BJ (cell line): ENCODE data around the gene PHACTR4. TPM values are rescaled to one million over a fixed set of nuclear protein-coding genes. Genes with fewer than 3 reads are reported as not detected.

Source experiments
- CTCF ChIA-PET: fragments of 350-600 bp; formaldehyde crosslinking; extraction: SDS; loops from one replicate; lab custom pipeline; 2021; ENCODE audit warnings: antibody characterized with exemption, inconsistent platforms; lab: Yijun Ruan, JAX
- POLR2A ChIA-PET: fragments of 300-600 bp; sonication (Branson Sonifier 250); formaldehyde crosslinking; extraction: SDS; loops from one replicate; lab custom pipeline; 2021; ENCODE audit warnings: antibody characterized with exemption; lab: Charles Lee
- DNase-seq: peaks from one replicate; pipeline ENCODE4 v3.0.0-alpha.2; 2011; ENCODE audit warnings: low read depth
- H3K27me3 ChIP-seq: 2 replicates; pipeline ENCODE4 v1.6.0; 2011; ENCODE audit warnings: low read length; ENCODE audit not compliant: control insufficient read depth, insufficient read depth
- H3K36me3 ChIP-seq: 2 replicates; pipeline ENCODE4 v1.5.1; 2011; ENCODE audit warnings: low read length; ENCODE audit not compliant: control insufficient read depth, insufficient read depth
- H3K4me3 ChIP-seq: 2 replicates; pipeline ENCODE4 v1.5.1; 2011; ENCODE audit warnings: low read depth, mild to moderate bottlenecking, control low read depth, low read length
- polyA plus RNA-seq: library from polyadenylated mRNA; depleted of rRNA; stranded (reverse); fragments of >200 nt; gene quantifications from 2 replicates; pipeline ENCODE4 v1.2.3, GENCODE V29; 2011
- TF ChIP-seq, protein P1 (sequence below): IDR thresholded peaks from 2 replicates; pipeline ENCODE4 v1.5.1; 2011; ENCODE audit warnings: low read depth, mild to moderate bottlenecking, control low read depth, inconsistent platforms, low read length, moderate library complexity; ENCODE audit not compliant: insufficient read depth

PHACTR4 gene
- polyA plus RNA-seq, 1 experiment = 5.2 TPM

DNA sequence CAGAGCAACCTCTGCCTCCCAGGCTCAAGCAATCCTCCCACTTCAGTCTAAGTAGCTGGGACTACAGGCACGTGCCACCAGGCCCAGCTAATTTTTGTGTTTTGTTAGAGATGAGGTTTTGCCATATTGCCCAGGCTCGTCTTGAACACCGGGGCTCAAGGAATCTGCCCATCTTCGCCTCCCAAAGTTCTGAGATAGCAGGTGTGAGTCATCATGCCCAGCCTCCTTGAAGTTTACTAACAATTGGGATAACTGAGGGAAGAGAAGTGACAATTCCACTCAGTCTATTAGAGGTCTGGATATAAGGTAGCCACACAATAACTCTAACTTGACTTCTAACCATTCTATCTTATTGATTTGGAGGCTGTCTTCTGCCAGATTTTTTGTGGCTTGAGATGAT lies 130.0 kb downstream of the PHACTR4 start:
- CTCF ChIA-PET = interaction anchor here (1.2 to 2.0 kb wide), 2 partner anchors 89 to 90 kb away, joined by 3 to 4 read pairs; no protein-coding TSS in a partner anchor
- POLR2A ChIA-PET = no interaction called here
- peaks cover 8% of the 10 kb centered on the region for H3K36me3 ChIP-seq
- H3K4me3 ChIP-seq = no peak overlapping the region
- TF ChIP-seq, protein P1, sequence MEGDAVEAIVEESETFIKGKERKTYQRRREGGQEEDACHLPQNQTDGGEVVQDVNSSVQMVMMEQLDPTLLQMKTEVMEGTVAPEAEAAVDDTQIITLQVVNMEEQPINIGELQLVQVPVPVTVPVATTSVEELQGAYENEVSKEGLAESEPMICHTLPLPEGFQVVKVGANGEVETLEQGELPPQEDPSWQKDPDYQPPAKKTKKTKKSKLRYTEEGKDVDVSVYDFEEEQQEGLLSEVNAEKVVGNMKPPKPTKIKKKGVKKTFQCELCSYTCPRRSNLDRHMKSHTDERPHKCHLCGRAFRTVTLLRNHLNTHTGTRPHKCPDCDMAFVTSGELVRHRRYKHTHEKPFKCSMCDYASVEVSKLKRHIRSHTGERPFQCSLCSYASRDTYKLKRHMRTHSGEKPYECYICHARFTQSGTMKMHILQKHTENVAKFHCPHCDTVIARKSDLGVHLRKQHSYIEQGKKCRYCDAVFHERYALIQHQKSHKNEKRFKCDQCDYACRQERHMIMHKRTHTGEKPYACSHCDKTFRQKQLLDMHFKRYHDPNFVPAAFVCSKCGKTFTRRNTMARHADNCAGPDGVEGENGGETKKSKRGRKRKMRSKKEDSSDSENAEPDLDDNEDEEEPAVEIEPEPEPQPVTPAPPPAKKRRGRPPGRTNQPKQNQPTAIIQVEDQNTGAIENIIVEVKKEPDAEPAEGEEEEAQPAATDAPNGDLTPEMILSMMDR = no peak
- DNase-seq = no peak
- no peaks in the 10 kb centered on the region for H3K27me3 ChIP-seq

DNA sequence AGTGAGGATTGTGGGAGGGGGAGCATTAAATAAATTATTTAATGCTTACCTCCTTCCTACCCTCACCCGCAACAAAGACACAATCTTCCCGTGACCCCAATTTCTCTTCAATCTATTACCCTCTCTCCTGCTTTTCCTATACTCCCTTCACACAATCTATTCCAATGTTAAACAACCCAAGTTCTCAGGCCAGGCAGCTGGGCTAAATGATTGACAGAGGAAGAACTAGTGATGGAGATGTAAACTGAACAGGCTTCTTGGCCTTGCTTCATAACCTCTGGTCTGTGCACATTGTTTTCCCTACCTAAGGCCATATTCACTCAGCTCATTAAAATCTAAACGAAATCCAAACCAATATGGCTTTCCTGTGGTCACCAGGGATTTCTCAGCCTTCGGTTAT lies 132.4 kb downstream of the PHACTR4 start:
- Histone ChIP-seq H3K36me3 (no peaks in the 10 kb centered on the region; the same call in 1 of the 2 replicates), H3K4me3 (no peak overlapping the region), H3K27me3 (no peaks in the 10 kb centered on the region)
- ChIA-PET CTCF (no interaction called here), POLR2A (no interaction called here)
- no peak for DNase-seq
- TF ChIP-seq, protein P1 = no peak

DNA sequence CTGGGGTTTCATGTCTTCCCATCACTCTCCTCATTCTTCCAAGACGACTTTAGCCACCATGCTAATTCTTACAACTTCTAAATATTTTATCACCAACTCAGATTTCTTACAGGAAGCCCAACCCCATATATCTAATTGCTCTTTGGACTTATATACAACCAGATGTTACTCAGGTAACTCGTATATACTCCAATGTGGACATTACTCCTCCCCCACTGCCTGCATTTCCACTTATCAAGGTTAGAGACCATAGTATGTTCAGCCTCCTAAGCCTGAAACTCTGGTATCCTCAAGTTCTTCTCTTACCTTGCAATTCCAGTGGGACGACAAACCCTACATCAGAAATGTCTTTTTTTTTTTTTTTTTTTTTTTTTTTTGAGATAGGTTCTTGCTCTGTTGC lies 133.6 kb downstream of the PHACTR4 start:
- H3K4me3 ChIP-seq = no peak overlapping the region
- TF ChIP-seq, protein P1 = no peak
- no peaks in the 10 kb centered on the region for H3K27me3 ChIP-seq
- DNase-seq = no peak
- peaks cover 2% of the 10 kb centered on the region; the same call in 1 of the 2 replicates for H3K36me3 ChIP-seq
- CTCF ChIA-PET = no interaction called here
- POLR2A ChIA-PET = no interaction called here

DNA sequence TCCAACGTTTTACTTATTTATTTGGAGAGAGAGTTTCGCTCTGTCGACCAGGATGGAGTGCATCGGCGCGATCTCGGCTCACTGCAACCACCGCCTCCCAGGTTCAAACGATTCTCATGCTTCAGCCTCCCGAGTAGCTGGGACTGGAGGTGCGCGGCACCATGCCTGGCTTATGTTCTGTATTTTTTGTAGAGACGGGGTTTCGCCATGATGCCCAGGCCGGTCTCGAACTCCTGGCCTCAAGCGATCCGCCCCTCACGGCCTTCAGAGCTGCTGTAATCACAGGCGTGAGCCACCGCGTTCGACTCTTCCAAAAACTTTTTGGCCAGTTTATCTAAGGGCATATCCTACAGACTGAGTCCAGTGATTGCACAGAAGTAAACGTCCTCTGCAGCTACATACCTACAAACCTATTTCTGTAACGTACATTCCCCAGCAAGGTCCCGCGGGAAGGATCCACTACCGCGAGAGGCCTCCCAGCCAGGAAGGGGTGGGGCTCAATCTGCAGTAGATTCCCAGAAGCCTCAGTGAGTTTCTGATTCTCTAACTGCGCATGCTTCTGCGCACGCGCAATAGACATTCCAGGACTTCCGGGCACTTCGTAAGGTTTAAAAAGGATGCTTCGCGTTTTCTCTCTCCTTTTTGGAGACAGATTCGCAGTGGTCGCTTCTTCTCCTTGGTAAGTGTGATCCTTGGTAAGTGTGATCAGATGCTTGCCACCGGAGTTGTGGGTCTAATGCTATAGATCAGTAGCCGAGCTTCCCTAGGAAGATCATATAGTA lies 136.1 kb downstream of the PHACTR4 start, which contains the start of gene RCC1:
RCC1 (plus strand) TSS at position 638 of the 782 bp plus-strand sequence. CDS start 23,824 bp downstream, outside the sequence.
- peaks cover 15% of the 10 kb centered on the region for H3K36me3 ChIP-seq
- POLR2A ChIA-PET = interaction anchor here (0.5 to 1.5 kb wide), 6 partner anchors 76 to 1016 kb away, joined by 3 to 4 read pairs (median 3); partner anchors contain the start of genes MED18, SESN2 and WASF2
- CTCF ChIA-PET = no interaction called here
- peak; percentile 97 for DNase-seq
- TF ChIP-seq, protein P1 = no peak
- peak within 1 kb of the TSS; percentile 71 for H3K4me3 ChIP-seq
- no peaks in the 10 kb centered on the region for H3K27me3 ChIP-seq

DNA sequence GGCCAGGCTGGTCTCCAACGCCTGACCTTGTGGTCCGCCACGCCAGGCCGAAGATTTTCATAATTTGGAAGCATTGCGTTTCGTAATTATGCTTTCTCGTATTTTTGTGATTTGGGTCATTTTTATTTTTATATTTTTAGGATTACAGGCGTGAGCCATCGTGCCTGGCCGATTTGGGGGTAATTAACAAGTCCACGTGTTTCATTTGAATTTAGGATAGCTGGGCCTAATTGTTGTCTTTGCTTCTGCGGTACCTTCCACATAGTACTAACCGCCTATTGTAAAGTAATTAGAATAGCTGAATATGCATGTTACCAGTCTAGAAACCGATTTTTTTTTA lies 137.3 kb downstream of the PHACTR4 start:
- ChIA-PET CTCF (interaction anchor here (0.7 to 2.7 kb wide), 2 partner anchors 18 to 258 kb away, joined by 3 to 6 read pairs; no protein-coding TSS in a partner anchor), POLR2A (no interaction called here)

More for the DNA sequence above, 137.3 kb downstream of the PHACTR4 start:
- H3K4me3 ChIP-seq = peak overlapping the region; percentile 71
- peaks cover 20% of the 10 kb centered on the region for H3K36me3 ChIP-seq
- DNase-seq = no peak
- no peaks in the 10 kb centered on the region for H3K27me3 ChIP-seq
- TF ChIP-seq, protein P1 = no peak
